Measurements from ENCODE around the gene DHRS4L2. TPM values are rescaled to one million over a fixed set of nuclear protein-coding genes. Genes with fewer than 3 reads are reported as not detected.
A peak's percentile ranks its signal among the peaks of the same experiment; 100 is the strongest.
"Not testable (repeated sequence)": the region's sequence is repeated elsewhere in the genome, so short reads cannot be mapped to it uniquely, and the experiment has no call there.

Gene DHRS4L2
- total RNA-seq, 1 donor from 2014 or later, result 15.2 TPM

DNA sequence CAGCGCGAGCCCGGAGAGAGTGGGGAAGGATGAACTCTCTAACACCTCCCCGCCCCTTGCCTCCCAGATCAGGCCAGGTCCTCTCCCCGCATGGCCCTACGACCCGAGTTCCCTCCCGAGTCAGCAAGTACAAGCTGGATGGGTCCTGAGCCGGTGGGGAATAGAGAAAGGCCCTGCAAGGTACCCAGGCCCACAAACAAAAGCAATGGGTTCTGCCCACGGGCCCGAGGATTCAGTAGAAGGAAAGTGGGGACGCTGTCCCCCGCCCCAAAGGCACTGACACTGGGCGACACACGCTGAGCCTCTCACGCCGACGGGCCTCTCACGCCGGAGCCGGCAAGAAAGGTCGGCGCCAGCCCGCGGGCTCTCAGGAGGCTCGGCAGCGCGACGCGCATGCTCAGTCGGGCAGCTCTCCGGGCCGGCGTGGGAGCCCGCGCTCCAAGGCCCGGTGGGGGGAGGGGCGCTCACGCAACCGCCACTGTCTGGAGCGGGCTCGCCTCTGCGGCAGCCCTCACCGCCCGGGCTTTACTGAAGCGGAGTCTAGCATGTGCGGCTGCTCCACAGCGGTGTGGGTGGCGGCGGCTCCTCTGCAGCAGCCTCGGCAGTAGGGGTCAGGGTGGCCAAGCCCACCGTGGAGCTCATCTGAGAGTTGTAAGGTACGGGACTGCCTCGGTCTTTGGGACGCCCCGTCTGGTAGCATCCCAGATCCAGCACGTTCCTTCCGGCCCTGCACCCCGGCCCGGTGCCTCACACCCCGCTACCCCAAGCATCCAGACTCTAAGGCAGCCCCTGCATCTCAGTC is 19.0 kb upstream of the DHRS4L2 start:
- peak; percentile 70 for DNase-seq
- intact Hi-C loops (cut with micrococcal nuclease), result not testable (repeated sequence)
- ATAC-seq, result peak; percentile 94

DNA sequence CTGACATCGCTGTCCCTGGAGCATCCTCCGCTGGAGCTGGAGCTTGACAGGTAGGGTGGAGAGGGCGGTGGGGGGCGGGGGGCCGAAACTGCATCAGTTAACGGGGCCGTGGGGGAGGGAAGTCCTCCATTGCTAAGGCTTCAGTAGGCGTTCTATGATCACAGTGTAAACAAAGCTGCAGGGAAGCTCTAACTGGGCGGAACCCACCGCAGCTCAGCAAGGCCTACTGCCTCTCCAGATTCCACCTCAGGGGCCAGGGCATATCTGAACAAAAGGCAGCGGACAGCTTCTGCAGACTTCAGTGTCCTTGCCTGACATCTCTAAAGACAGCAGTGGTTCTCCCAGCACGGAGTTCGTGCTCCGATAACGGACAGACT is 18.5 kb upstream of the DHRS4L2 start:
- ATAC-seq; intact Hi-C loops (cut with micrococcal nuclease): not testable (repeated sequence)

DNA sequence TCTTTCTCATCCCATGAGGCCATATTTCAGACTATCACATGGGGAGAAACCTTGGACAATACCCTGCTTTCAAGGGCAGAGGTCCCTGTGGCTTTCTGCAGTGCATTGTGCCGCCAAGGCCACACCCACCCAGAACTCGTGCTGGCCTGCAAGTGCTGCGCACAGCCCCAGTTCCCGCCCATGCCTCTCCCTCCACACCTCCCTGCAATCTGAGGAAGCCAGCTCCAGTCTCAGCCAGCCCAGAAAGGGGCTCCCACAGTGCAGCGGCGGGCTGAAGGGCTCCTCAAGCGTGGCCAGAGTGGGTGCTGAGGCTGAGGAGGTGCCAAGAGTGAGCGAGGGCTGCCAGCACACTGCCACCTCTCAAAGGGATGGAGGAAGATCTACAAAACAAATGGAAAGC is 15.6 kb upstream of the DHRS4L2 start:
- ATAC-seq; DNase-seq; intact Hi-C loops (cut with micrococcal nuclease): not testable (repeated sequence)

More for the DNA sequence above, 18.5 kb upstream of the DHRS4L2 start:
- not testable (repeated sequence) for DNase-seq

DNA sequence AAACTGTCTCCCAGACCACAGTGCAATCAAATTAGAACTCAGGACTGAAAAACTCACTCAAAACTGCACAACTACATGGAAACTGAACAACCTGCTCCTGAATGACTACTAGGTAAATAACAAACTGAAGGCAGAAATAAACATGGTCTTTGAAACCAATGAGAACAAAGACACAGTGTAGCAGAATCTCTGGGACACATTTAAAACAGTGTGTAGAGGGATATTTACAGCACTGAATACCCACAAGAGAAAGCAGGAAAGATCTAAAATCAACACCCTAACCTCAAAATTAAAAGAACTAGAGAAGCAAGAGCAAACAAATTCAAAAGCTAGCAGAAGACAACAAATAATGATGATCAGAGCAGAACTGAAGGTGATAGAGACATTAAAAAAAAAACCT is 14.7 kb upstream of the DHRS4L2 start:
- ATAC-seq; DNase-seq; intact Hi-C loops (cut with micrococcal nuclease): not testable (repeated sequence)

DNA sequence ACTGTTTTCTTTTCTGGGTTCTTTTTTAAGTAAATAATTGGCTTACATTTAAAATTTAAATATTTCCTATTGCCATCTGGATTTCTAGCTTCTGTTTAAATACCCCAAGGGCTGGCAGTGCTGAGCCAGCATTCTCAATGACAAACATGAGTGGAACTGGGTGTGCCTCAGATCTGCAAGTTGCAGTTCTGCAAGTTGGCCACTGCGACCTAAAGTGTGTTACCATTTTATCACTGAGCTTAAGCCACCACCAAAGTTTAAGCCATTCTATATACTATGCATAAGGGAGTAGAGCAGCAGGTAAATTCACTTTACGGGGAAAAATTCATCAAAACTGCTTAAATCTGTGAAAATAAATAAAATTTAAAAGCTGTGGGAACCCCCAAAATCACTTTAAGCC is 11.5 kb upstream of the DHRS4L2 start:
- ATAC-seq (peak; percentile 79), DNase-seq (peak; percentile 41)
- intact Hi-C loops (cut with micrococcal nuclease), result not testable (repeated sequence)

DNA sequence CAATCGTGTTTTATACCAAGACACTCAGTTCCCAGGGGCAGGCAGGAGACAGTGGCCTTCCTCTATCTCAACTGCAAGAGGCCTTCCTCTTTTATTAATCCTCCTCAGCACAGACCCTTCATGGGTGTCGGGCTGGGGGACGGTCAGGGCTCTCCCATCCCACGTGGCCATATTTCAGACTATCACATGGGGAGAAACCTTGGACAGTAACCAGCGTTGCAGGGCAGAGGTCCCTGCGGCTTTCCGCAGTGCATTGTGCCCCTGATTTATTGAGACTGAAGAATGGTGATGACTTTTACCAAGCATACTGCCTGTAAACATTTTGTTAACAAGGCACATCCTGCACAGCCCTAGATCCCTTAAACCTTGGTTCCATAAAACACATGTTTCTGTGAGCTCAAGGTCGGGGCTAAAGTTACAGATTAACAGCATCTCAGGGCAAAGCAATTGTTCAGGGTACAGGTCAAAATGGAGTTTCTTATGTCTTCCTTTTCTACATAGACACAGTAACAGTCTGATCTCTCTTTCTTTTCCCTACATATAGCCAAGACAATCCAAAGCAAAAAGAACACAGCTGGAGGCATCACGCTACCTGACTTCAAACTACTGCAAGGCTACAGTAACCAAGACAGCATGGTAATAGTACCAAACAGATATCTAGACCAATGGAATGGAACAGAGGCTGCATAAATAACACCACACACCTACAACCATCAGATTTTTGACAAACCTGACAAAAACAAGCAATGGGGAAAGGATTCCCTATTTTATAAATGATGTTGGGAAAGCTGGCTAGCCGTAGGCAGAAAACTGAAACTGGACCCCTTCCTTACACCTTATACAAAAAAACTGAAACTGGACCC is 6.5 kb upstream of the DHRS4L2 start:
- DNase-seq; intact Hi-C loops (cut with micrococcal nuclease); ATAC-seq: not testable (repeated sequence)

DNA sequence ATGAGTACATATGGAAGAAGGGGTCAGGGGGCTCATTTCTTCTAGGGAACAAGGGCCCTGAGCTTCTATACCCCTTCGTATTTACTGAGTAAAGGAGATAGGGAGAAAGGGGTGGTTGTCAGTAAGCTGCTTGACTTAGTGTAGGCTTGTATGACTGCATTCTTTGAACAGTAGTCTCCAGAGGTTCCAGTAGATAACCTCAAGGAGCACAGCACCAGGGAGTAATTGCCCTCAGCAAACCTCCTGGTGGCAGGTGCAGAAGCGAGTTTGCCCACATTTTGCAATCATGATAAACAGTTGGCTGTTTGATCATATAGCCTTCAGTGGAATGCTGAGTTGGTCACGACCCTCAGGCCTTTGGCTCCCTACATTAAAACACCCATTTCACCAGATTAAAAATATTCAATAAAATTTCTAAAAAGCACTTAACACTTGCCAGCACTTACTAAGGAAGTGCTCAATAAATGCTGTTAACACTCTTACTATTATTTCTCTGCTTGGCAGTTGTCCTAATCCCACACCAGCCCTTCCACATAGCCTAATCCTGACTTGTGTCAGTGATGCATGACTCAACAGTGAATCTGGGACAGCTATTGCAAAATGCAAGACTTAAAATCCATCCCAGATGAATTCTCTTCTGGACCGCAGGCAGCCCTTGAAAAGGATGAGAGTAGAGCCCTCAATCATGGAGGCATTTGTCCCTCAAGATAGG is 3.7 kb upstream of the DHRS4L2 start:
- ATAC-seq (peak; percentile 66), DNase-seq (no peak)
- intact Hi-C loops (cut with micrococcal nuclease), result no loop called here

DNA sequence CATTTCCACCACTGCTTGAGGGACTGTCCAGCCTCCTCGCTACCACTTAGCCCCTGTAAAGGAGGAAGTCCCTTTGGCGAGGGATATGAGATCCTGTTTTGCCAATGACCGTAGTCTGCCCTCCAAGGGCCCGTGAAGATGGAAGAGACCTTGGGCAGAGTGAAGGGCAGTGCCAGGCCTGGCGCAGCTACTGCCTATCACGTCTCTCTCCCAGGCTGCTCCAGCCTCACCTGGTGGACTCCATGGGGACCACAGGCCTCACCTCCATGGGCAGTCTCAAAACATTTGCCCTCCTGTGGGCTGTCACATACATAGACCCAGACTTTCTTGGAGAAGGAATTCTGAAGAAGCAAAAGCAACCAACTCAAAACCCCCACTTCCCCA is 514 bp upstream of the DHRS4L2 start:
- intact Hi-C loops (cut with micrococcal nuclease), result not testable (repeated sequence)

DNA sequence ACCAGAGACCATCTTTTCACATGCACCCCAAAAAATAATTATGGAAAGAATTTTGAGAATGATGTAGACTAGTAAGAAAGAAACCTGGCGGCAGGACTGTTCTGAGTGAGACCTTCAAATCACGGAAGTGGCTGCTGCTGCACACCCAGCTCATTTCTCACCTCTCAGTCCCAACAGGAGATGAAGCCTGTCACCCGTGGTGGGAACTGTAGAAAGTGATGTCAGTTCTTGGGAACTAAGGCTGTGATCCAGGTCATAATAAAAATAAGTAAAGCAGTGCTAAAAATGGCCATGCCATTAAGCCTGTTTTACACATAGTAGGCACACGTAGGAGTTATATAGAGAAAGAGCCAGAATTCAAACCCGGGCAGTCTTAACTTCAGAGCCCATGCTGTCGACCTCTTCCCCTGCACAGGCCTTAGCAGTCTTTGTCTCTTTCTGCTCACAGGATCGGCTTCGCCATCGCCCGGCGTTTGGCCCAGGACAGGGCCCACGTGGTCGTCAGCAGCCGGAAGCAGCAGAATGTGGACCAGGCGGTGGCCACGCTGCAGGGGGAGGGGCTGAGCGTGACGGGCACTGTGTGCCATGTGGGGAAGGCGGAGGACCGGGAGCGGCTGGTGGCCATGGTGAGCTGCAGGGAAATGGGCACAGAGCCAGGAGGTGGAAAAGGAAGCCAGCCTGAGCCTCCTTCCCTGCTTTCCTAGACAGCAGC is 1.2 kb downstream of the DHRS4L2 start:
- DNase-seq; ATAC-seq; intact Hi-C loops (cut with micrococcal nuclease): not testable (repeated sequence)

More for the DNA sequence above, 514 bp upstream of the DHRS4L2 start:
- DNase-seq, ATAC-seq: not testable (repeated sequence)

DNA sequence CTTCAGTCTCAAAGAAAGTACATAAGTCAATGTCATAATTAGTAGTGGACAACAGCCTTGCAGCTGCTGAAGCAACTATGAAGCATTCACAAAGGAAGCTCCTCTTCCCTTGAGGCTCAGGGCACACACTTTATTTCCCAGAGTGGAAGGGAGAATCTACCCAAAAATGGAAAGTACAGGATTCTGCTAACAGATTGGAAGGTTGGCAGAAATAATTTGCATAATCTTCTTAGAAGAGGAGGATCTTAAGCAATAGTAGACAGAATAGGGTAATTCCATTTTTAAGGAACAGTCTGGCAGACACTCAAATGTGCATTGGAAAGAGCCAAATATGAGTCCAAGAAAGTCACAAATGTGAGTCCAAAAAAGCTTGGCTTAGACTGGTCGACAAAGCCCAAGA is 2.2 kb downstream of the DHRS4L2 start:
- intact Hi-C loops (cut with micrococcal nuclease), result not testable (repeated sequence)

DNA sequence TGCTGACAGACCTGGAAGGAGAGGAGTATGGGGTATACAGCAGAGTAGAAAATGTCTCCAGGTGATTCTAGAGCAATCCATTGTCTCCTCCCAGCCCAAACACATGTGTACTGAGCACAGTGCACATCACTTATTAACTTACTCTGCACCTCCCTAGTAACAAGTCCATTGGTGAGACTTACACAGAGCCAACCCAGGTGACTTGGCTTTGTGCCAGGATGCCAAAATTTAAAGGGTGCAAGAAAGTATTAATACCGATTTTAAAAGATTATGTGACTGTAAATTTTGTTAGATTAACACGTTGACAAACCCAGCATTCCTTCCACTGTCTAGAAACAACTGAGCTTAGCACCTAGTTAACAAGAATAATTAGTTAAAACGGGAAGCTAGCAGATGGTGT is 4.3 kb downstream of the DHRS4L2 start:
- ATAC-seq; DNase-seq; intact Hi-C loops (cut with micrococcal nuclease): not testable (repeated sequence)

More for the DNA sequence above, 2.2 kb downstream of the DHRS4L2 start:
- ATAC-seq, DNase-seq: not testable (repeated sequence)

DNA sequence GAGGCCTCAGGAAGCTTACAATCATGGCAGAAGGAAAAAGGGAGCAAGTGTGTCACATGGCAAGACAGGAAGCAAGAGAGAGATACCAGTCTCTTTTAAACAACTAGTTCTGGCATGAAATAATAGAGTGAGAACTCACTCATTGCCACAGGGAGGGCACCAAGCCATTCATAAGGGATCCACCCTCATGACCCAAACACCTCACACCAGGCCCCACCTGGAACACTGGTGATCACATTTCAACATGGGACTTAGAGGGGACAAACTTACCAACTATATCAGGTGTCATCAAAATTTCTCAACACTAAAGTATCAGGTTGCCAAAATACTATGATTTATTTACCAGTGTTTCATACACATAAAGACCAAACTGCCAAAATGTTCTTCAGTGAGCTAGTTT is 7.3 kb downstream of the DHRS4L2 start:
- intact Hi-C loops (cut with micrococcal nuclease); ATAC-seq; DNase-seq: not testable (repeated sequence)

DNA sequence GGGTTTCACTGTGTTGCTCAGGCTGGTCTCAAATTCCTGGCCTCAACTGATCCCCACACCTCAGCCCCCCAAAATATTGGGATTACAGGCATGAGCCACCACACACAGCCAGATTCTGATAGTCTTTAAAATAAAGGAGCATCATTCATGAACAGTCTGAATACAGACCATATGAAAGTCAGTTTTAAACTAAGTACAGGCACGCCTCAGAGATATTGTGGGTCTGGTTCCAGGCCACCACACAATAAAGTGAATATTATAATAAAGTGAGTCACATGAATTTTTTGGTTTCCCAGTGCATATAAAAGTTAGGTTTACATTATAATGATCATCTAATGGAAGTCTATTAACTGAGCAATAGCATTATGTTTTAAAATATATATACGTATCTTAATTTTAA is 8.1 kb downstream of the DHRS4L2 start:
- ATAC-seq; intact Hi-C loops (cut with micrococcal nuclease); DNase-seq: not testable (repeated sequence)

DNA sequence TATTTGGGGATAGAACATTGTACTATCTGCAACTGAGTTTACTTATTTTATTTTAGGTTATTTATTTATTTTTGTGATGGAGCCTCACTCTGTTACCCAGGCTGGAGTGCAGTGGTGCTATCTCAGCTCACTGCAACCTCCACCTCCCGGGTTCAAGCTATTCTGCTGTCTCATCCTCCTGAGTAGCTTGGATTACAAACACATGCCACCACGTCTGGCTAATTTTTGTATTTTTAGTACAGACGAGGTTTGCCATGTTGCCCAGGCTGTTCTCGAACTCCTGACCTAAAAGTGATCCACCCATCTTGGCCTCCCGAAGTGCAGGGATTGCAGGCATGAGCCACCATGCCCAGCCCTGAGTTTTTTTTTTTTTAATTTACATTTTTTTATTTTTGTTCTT is 10.9 kb downstream of the DHRS4L2 start:
- DNase-seq; ATAC-seq; intact Hi-C loops (cut with micrococcal nuclease): not testable (repeated sequence)

DNA sequence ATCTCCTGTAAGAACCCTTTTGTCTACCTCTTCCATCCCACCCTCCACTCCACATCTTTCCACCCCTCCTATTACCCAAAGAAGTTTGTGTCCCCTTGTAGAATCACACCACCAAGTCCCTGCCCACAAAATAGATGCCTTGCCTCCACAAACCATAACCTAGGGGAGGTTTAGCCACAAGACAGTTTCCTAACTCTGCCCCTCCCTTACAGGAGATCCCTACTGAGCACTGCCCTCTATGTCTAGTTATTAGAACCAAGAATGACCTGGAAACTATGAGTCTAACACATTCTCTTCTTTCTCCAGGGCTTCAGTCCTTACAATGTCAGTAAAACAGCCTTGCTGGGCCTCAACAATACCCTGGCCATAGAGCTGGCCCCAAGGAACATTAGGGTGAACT is 12.3 kb downstream of the DHRS4L2 start:
- intact Hi-C loops (cut with micrococcal nuclease); ATAC-seq: not testable (repeated sequence)

DNA sequence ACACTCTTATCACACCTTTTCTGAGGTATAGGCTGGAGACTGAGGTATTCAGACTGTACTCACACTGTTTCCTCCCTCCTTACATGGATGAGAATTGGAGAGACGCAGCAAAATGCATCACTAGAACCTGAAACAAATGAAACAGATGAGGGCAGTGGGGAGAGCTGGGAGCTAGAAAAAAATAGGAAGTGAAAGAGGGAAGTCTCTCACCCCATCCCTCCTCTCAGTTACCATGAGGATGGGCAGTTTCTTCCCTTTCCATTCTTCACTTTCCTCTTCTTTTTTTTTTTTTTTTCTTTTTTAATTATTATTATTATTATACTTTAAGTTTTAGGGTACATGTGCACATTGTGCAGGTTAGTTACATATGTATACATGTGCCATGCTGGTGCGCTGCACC is 12.9 kb downstream of the DHRS4L2 start:
- ATAC-seq; DNase-seq; intact Hi-C loops (cut with micrococcal nuclease): not testable (repeated sequence)

More for the DNA sequence above, 12.3 kb downstream of the DHRS4L2 start:
- not testable (repeated sequence) for DNase-seq

DNA sequence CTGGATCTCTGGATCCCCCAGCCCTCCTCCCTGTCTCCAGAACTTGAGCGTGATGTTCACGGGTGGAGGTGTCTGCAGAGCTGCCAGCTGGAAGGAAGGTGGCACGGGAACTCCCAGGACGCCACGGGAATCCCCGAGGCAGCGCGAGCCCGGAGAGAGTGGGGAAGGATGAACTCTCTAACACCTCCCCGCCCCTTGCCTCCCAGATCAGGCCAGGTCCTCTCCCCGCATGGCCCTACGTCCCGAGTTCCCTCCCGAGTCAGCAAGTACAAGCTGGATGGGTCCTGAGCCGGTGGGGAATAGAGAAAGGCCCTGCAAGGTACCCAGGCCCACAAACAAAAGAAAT is 17.7 kb downstream of the DHRS4L2 start:
- intact Hi-C loops (cut with micrococcal nuclease); DNase-seq: not testable (repeated sequence)
- peak; percentile 52 for ATAC-seq

DNA sequence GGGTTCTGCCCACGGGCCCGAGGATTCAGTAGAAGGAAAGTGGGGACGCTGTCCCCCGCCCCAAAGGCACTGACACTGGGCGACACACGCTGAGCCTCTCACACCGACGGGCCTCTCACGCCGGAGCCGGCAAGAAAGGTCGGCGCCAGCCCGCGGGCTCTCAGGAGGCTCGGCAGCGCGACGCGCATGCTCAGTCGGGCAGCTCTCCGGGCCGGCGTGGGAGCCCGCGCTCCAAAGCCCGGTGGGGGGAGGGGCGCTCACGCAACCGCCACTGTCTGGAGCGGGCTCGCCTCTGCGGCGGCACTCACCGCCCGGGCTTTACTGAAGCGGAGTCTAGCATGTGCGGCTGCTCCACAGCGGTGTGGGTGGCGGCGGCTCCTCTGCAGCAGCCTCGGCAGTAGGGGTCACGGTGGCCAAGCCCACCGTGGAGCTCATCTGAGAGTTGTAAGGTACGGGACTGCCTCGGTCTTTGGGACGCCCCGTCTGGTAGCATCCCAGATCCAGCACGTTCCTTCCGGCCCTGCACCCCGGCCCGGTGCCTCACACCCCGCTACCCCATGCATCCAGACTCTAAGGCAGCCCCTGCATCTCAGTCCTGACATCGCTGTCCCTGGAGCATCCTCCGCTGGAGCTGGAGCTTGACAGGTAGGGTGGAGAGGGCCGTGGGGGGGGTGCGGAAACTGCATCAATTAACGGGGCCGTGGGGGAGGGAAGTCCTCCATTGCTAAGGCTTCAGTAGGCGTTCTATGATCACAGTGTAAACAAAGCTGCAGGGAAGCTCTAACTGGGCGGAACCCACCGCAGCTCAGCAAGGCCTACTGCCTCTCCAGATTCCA is 18.3 kb downstream of the DHRS4L2 start:
- ATAC-seq (peak; percentile 97), DNase-seq (peak; percentile 82)
- intact Hi-C loops (cut with micrococcal nuclease), result not testable (repeated sequence)

Measured in left ventricle myocardium superior (tissue), 1 donor.